Measurements from ENCODE around the gene GPR160.

GPR160 gene

GRCh38 chr3:170027233-170028102 is 10.3 kb upstream of the GPR160 start:
- in situ Hi-C loops (cut with MboI; ENCODE audit: low sequenced_read_pairs), result loop anchor here (25.0 kb wide), 1 partner anchor 165 kb away; the partner anchor contains the start of gene LRRC31

- in situ Hi-C loops (cut with MboI; ENCODE audit: low sequenced_read_pairs), result loop anchor here (25.0 kb wide), 1 partner anchor 171 kb away; the partner anchor contains the start of gene LRRC31
These were observed 4.3 kb upstream of the GPR160 start for GRCh38 chr3:170033489-170033888.

DNA sequence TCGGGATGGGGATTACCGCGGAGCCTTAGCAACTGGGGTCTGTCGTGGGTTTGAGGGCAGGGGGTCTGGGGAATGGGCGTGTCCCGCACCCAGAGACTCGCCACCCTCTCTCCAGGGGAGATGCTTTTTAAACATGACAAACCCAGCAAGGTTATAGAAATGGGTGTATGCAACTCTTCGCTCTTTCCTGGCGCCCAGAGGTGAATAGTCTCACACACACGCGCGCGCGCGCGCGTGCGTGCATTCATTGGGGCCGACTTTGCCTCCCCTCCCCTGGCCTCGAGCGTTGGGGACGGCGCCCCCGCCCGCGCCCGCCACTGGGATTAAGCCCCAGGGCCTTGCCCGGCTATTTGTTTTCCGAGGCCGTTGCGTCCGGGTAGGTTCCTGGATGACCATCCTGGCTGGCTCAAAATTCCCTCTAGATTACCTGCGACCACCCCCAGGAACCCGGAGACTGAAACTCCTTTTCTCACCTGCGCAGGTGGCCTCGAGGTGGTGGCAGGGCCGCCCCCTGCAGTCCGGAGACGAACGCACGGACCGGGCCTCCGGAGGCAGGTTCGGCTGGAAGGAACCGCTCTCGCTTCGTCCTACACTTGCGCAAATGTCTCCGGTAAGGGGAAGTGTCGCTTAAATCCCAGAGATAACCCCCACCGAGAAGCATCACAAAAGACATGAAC is 777 bp downstream of the GPR160 start:
- in situ Hi-C loops (cut with MboI; ENCODE audit: low sequenced_read_pairs), result loop anchor here (25.0 kb wide), 1 partner anchor 176 kb away; the partner anchor contains the start of gene LRRC31

GRCh38 chr3:170040418-170040817 is 2.6 kb downstream of the GPR160 start:
- in situ Hi-C loops (cut with MboI; ENCODE audit: low sequenced_read_pairs), result loop anchor here (25.0 kb wide), 1 partner anchor 178 kb away; the partner anchor contains the start of gene LRRC31

DNA sequence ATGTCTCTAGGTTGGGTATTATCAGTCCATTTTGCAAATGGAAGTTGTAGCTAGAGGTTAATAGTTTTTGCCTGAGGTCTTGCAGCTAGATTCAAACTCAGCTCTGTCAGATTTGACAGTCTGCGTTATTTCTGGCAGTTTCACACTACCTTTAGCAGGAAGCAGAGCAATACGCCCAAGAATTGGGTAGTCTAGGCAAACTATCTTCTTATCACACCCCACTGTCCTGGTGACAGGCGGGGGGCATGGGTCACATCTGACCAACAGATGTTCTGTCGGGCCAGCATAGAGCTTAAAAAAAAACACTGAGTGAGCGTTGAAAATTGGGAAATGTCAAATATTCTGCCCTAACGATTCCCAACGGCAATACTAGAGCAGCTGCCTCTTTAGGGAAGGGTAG is 5.7 kb downstream of the GPR160 start:
- in situ Hi-C loops (cut with MboI; ENCODE audit: low sequenced_read_pairs), result loop anchor here (25.0 kb wide), 1 partner anchor 181 kb away; the partner anchor contains the start of gene LRRC31

GRCh38 chr3:170044271-170044670 is 6.5 kb downstream of the GPR160 start:
- in situ Hi-C loops (cut with MboI; ENCODE audit: low sequenced_read_pairs), result loop anchor here (25.0 kb wide), 1 partner anchor 182 kb away; the partner anchor contains the start of gene LRRC31

DNA sequence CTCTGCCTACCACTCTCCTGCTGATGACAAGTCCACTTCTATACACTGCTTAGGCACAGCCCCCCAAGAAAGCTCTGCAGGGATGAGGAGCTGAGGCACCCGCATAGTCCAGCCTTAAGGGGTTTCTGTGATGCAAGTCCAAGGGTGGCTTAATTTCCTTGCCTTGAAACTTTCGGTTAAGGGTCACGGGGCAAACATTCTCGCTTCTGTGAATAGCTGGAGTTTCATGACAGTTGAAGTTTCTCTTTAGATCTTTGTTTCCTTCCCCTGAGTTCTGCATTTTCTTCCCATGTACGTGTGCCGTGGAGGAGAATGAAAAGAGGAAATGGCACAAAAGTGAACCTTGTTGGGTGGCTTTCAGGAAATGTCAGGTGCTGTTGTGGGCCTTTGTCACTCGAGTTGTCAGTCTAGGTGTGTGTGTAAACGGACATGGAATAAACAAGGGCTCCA is 7.0 kb downstream of the GPR160 start:
- in situ Hi-C loops (cut with MboI; ENCODE audit: low sequenced_read_pairs), result loop anchor here (25.0 kb wide), 1 partner anchor 183 kb away; the partner anchor contains the start of gene LRRC31

DNA sequence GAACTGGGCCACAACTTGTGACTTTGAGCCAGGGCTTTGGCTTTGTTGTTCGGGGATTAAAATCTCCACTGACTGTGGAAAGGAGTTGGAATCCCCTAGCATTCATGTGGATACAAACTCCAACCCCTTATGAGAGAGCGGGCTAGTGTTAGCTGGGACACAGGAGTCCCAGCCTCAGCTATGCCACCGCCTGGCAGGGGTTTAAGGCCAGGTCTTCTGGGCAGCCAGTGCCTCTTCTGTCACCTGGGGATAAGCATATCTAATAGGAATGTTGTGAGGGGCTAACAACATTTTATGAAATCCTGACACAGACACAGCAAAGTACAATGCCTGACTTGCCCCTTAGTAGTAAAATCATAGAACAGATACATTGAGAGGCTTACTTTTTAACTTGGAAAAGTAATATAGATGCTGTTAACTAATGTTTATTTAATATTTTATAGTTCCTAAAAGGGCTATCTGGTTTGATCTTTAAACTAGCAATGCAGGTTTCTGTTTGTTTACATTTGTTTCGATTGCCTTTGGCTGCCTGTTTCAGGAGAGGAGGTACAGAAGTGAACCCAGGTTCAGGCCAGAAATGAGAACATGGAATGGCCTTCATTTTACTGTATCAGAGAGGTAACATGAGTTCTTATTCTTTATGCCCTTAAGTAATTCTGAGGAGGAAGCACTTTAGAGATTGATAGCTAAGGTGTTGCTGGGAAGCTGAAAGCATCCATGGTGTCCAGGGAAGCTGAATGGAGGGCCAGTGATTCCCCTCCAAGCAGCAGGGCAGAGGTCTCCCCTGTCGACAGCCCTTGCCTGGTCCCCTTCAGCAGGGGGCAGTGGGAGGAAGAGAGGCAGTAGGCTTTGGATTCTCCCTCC is 8.7 kb downstream of the GPR160 start:
- in situ Hi-C loops (cut with MboI; ENCODE audit: low sequenced_read_pairs), result loop anchor here (25.0 kb wide), 1 partner anchor 184 kb away; the partner anchor contains the start of gene LRRC31

GRCh38 chr3:170047133-170047404 is 9.3 kb downstream of the GPR160 start:
- in situ Hi-C loops (cut with MboI; ENCODE audit: low sequenced_read_pairs), result loop anchor here (25.0 kb wide), 1 partner anchor 185 kb away; the partner anchor contains the start of gene LRRC31

GRCh38 chr3:170049146-170050000 is 11.6 kb downstream of the GPR160 start:
- in situ Hi-C loops (cut with MboI; ENCODE audit: low sequenced_read_pairs), result loop anchor here (25.0 kb wide), 1 partner anchor 187 kb away; the partner anchor contains the start of gene LRRC31

GRCh38 chr3:170050753-170051152 is 13.0 kb downstream of the GPR160 start:
- in situ Hi-C loops (cut with MboI; ENCODE audit: low sequenced_read_pairs), result no loop called here

GRCh38 chr3:170052398-170052797 is 14.6 kb downstream of the GPR160 start:
- in situ Hi-C loops (cut with MboI; ENCODE audit: low sequenced_read_pairs), result no loop called here

DNA sequence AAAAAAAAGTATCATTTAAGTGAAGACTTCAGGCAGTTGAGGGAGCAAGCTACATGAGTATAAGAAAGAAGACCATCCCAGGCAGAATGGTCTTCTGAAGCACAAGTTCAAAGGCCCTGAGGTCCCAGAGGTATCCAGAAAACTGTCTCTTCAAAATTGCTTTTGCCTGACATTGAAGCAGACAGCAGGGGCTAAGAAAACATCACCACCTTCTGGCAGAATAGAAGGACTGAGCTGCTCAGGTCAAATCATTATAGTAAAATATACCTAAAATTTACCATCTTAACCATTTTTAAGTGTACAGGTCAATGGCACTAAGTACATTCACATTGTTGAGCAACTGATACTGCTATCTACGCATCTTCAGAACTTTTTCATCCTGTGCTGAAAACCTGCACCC is 16.4 kb downstream of the GPR160 start:
- in situ Hi-C loops (cut with MboI; ENCODE audit: low sequenced_read_pairs), result no loop called here

- in situ Hi-C loops (cut with MboI; ENCODE audit: low sequenced_read_pairs), result no loop called here
These were observed 17.4 kb downstream of the GPR160 start for GRCh38 chr3:170055209-170055608.

- in situ Hi-C loops (cut with MboI; ENCODE audit: low sequenced_read_pairs), result no loop called here
These were observed 19.1 kb downstream of the GPR160 start for GRCh38 chr3:170056710-170057454.

DNA sequence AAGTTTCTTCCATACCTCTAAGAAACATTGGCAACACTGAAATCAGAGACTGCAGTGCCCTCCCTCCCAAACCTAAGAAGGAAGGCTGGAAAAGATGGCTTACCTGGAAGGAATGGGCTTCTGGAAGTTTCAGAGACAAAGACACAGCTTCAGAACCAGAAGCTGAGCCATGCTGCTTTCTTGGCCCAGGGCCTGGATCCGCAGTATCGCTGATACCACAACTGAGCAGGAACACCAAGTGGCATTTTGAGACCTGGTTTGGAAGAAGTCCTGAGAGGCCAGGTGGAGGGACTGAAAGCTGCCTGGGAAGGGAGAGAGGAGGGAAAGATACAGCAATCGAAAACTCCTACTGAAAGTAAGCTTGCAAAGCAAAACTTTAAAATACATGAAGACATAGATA is 19.8 kb downstream of the GPR160 start:
- in situ Hi-C loops (cut with MboI; ENCODE audit: low sequenced_read_pairs), result no loop called here

GRCh38 chr3:170058127-170058526 is 20.3 kb downstream of the GPR160 start:
- in situ Hi-C loops (cut with MboI; ENCODE audit: low sequenced_read_pairs), result no loop called here

DNA sequence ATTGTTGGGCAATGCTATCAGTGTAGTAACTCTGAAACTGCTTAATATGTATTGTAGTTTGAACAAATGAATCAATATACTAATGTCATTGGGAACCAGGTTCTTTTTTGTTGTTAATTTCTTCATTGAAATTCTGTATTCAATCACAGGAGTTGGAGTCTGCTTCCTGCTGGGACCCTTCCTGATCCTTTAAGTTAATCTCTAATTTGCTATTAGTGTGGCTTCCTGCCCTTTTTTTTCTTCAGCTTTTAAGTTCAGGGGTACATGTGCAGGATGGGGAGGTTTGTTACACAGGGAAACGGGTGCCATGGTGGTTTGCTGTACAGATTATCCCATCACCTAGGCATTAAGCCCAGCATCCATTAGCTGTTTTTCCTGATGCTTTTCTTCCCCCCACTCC is 21.7 kb downstream of the GPR160 start:
- in situ Hi-C loops (cut with MboI; ENCODE audit: low sequenced_read_pairs), result no loop called here

DNA sequence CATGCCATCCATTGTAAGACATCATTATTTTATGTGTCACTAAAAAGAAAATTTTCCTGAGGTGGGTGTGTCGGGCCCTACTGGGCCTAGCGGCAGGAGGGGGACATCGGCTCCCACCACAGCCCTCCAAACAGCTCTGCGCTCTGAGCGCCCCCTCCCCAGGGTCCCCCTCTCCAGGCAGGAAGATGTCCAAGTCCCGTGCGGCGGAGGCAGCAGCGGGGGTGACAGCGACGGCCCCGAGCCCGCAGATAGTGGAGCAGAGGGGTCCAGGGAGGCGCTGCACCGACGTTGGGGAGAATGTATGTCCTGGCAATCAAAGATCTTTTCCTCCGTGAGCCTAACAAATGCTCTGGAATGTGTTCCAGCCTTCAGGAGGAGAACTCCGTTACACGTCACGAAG is 24.3 kb downstream of the GPR160 start:
- in situ Hi-C loops (cut with MboI; ENCODE audit: low sequenced_read_pairs), result no loop called here
